Measurements from ENCODE around the gene ERBB4. TPM values are rescaled to one million over a fixed set of nuclear protein-coding genes. Genes with fewer than 3 reads are reported as not detected.

The ERBB4 gene
- total and polyA plus RNA-seq, 7 experiments from 2014 or later: not detected

GRCh38 chr2:211690736-211691135 is 847.9 kb downstream of the ERBB4 start:
- no peaks in the 10 kb centered on the region for H3K27me3 ChIP-seq (ENCODE audit: control insufficient read depth in 2 of 2, insufficient read depth in 2 of 2, low read length in 2 of 2)
- H3K4me1 Mint-ChIP-seq: no peaks in the 10 kb centered on the region
- no peak overlapping the region for H3K27ac ChIP-seq (ENCODE audit: low read depth, low read length)
- H3K4me3 ChIP-seq (ENCODE audit: low read length): no peak overlapping the region
- H3K4me1 ChIP-seq (ENCODE audit: control insufficient read depth in 2 of 2, insufficient read depth in 2 of 2, low read length in 2 of 2): no peaks in the 10 kb centered on the region
- H3K36me3 Mint-ChIP-seq: no peaks in the 10 kb centered on the region
- H3K27ac Mint-ChIP-seq: no peak overlapping the region
- no peak overlapping the region for H3K4me3 Mint-ChIP-seq
- H3K27me3 Mint-ChIP-seq: no peaks in the 10 kb centered on the region
- POLR2A ChIA-PET: no interaction called here
- no peaks in the 10 kb centered on the region for H3K36me3 ChIP-seq (ENCODE audit: control insufficient read depth in 2 of 3, insufficient read depth in 3 of 3, low read length in 3 of 3)
- H3K9me3 Mint-ChIP-seq: peaks cover 2 to 23% (median 11%) of the 10 kb centered on the region in 11 donors
- intact Hi-C loops (cut with micrococcal nuclease): no loop called here
- CTCF ChIA-PET: no interaction called here
- H3K9me3 ChIP-seq (ENCODE audit: control insufficient read depth in 2 of 3, low read length in 3 of 3): no peaks in the 10 kb centered on the region
- ATAC-seq (no peak), DNase-seq (no peak)

GRCh38 chr2:211688196-211688595 is 850.4 kb downstream of the ERBB4 start:
- H3K27ac ChIP-seq (ENCODE audit: low read depth, low read length): no peak overlapping the region
- H3K4me1 Mint-ChIP-seq: no peaks in the 10 kb centered on the region
- H3K9me3 ChIP-seq (ENCODE audit: control insufficient read depth in 2 of 3, low read length in 3 of 3): no peaks in the 10 kb centered on the region
- H3K4me3 ChIP-seq (ENCODE audit: low read length): no peak overlapping the region
- intact Hi-C loops (cut with micrococcal nuclease): no loop called here
- H3K27me3 ChIP-seq (ENCODE audit: control insufficient read depth in 2 of 2, insufficient read depth in 2 of 2, low read length in 2 of 2): no peaks in the 10 kb centered on the region
- DNase-seq (no peak), ATAC-seq (no peak)
- H3K36me3 ChIP-seq (ENCODE audit: control insufficient read depth in 2 of 3, insufficient read depth in 3 of 3, low read length in 3 of 3): no peaks in the 10 kb centered on the region
- no peak overlapping the region for H3K27ac Mint-ChIP-seq
- H3K4me3 Mint-ChIP-seq: no peak overlapping the region
- peaks cover 2 to 46% (median 16%) of the 10 kb centered on the region in 11 donors for H3K9me3 Mint-ChIP-seq
- no peaks in the 10 kb centered on the region for H3K27me3 Mint-ChIP-seq
- peaks cover 0 to 6% (median 0%) of the 10 kb centered on the region in 5 donors for H3K36me3 Mint-ChIP-seq
- CTCF ChIA-PET: no interaction called here
- no peaks in the 10 kb centered on the region for H3K4me1 ChIP-seq (ENCODE audit: control insufficient read depth in 2 of 2, insufficient read depth in 2 of 2, low read length in 2 of 2)
- POLR2A ChIA-PET: interaction anchor here (0.7 kb wide), 1 partner anchor 117 kb away, joined by 3 read pairs; no protein-coding TSS in a partner anchor

DNA sequence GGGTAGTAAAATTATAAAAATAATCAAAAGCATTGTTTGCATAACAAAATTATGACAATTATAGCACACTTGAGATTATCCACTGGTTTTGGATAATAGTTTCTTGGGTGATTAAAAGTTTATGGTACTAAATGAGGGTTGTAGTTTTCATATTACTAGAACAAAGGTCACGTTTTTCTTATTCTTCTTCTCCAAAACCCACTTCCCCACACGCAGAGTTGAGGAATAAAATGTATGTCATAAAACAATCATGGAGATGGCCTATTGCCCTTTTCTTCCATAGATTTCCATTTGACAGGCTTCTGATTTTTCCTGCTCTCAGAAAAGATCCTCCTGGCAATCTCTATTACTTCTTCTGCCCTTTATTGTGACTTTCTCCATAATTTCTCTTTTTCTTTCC is 863.9 kb downstream of the ERBB4 start:
- Histone ChIP-seq H3K36me3 (ENCODE audit: control insufficient read depth in 2 of 3, insufficient read depth in 3 of 3, low read length in 3 of 3) (no peaks in the 10 kb centered on the region), H3K4me1 (ENCODE audit: control insufficient read depth in 2 of 2, insufficient read depth in 2 of 2, low read length in 2 of 2) (no peaks in the 10 kb centered on the region), H3K27me3 (ENCODE audit: control insufficient read depth in 2 of 2, insufficient read depth in 2 of 2, low read length in 2 of 2) (no peaks in the 10 kb centered on the region), H3K27ac (ENCODE audit: low read depth, low read length) (no peak overlapping the region), H3K9me3 (ENCODE audit: control insufficient read depth in 2 of 3, low read length in 3 of 3) (no peaks in the 10 kb centered on the region), H3K4me3 (ENCODE audit: low read length) (no peak overlapping the region)
- Mint-ChIP-seq H3K4me3 (no peak overlapping the region), H3K36me3 (no peaks in the 10 kb centered on the region), H3K4me1 (no peaks in the 10 kb centered on the region), H3K27me3 (no peaks in the 10 kb centered on the region), H3K9me3 (peaks cover 0 to 5% (median 0%) of the 10 kb centered on the region in 11 donors), H3K27ac (no peak overlapping the region)
- ATAC-seq (no peak), DNase-seq (no peak)
- CTCF ChIA-PET: no interaction called here
- POLR2A ChIA-PET: no interaction called here
- intact Hi-C loops (cut with micrococcal nuclease): no loop called here

- Mint-ChIP-seq H3K27me3 (no peaks in the 10 kb centered on the region), H3K9me3 (peaks cover 0 to 5% (median 0%) of the 10 kb centered on the region in 11 donors), H3K27ac (no peak overlapping the region), H3K36me3 (no peaks in the 10 kb centered on the region), H3K4me3 (no peak overlapping the region), H3K4me1 (no peaks in the 10 kb centered on the region)
- intact Hi-C loops (cut with micrococcal nuclease): no loop called here
- H3K9me3 ChIP-seq (ENCODE audit: control insufficient read depth in 2 of 3, low read length in 3 of 3): no peaks in the 10 kb centered on the region
- DNase-seq (no peak), ATAC-seq (no peak)
- POLR2A ChIA-PET: no interaction called here
- H3K27me3 ChIP-seq (ENCODE audit: control insufficient read depth in 2 of 2, insufficient read depth in 2 of 2, low read length in 2 of 2): no peaks in the 10 kb centered on the region
- CTCF ChIA-PET: no interaction called here
- H3K4me3 ChIP-seq (ENCODE audit: low read length): no peak overlapping the region
- no peak overlapping the region for H3K27ac ChIP-seq (ENCODE audit: low read depth, low read length)
- no peaks in the 10 kb centered on the region for H3K4me1 ChIP-seq (ENCODE audit: control insufficient read depth in 2 of 2, insufficient read depth in 2 of 2, low read length in 2 of 2)
- H3K36me3 ChIP-seq (ENCODE audit: control insufficient read depth in 2 of 3, insufficient read depth in 3 of 3, low read length in 3 of 3): no peaks in the 10 kb centered on the region
Observed at GRCh38 chr2:211673133-211673905, 865.3 kb downstream of the ERBB4 start.

GRCh38 chr2:211671977-211672376 is 866.6 kb downstream of the ERBB4 start:
- no peak overlapping the region for H3K4me3 Mint-ChIP-seq
- no peaks in the 10 kb centered on the region for H3K4me1 ChIP-seq (ENCODE audit: control insufficient read depth in 2 of 2, insufficient read depth in 2 of 2, low read length in 2 of 2)
- H3K9me3 ChIP-seq (ENCODE audit: control insufficient read depth in 2 of 3, low read length in 3 of 3): no peaks in the 10 kb centered on the region
- no peaks in the 10 kb centered on the region for H3K27me3 Mint-ChIP-seq
- DNase-seq (no peak), ATAC-seq (no peak)
- peaks cover 0 to 5% (median 0%) of the 10 kb centered on the region in 11 donors for H3K9me3 Mint-ChIP-seq
- H3K4me3 ChIP-seq (ENCODE audit: low read length): no peak overlapping the region
- no peaks in the 10 kb centered on the region for H3K27me3 ChIP-seq (ENCODE audit: control insufficient read depth in 2 of 2, insufficient read depth in 2 of 2, low read length in 2 of 2)
- H3K36me3 ChIP-seq (ENCODE audit: control insufficient read depth in 2 of 3, insufficient read depth in 3 of 3, low read length in 3 of 3): no peaks in the 10 kb centered on the region
- no peak overlapping the region for H3K27ac Mint-ChIP-seq
- POLR2A ChIA-PET: no interaction called here
- intact Hi-C loops (cut with micrococcal nuclease): no loop called here
- CTCF ChIA-PET: no interaction called here
- no peaks in the 10 kb centered on the region for H3K4me1 Mint-ChIP-seq
- no peaks in the 10 kb centered on the region for H3K36me3 Mint-ChIP-seq
- no peak overlapping the region for H3K27ac ChIP-seq (ENCODE audit: low read depth, low read length)

GRCh38 chr2:211665299-211665698 is 873.3 kb downstream of the ERBB4 start:
- no peaks in the 10 kb centered on the region for H3K27me3 Mint-ChIP-seq
- Histone ChIP-seq H3K4me1 (ENCODE audit: control insufficient read depth in 2 of 2, insufficient read depth in 2 of 2, low read length in 2 of 2) (no peaks in the 10 kb centered on the region), H3K27me3 (ENCODE audit: control insufficient read depth in 2 of 2, insufficient read depth in 2 of 2, low read length in 2 of 2) (no peaks in the 10 kb centered on the region), H3K4me3 (ENCODE audit: low read length) (no peak overlapping the region), H3K9me3 (ENCODE audit: control insufficient read depth in 2 of 3, low read length in 3 of 3) (no peaks in the 10 kb centered on the region), H3K27ac (ENCODE audit: low read depth, low read length) (no peak overlapping the region), H3K36me3 (ENCODE audit: control insufficient read depth in 2 of 3, insufficient read depth in 3 of 3, low read length in 3 of 3) (no peaks in the 10 kb centered on the region)
- H3K4me3 Mint-ChIP-seq: no peak overlapping the region
- no peaks in the 10 kb centered on the region for H3K36me3 Mint-ChIP-seq
- intact Hi-C loops (cut with micrococcal nuclease): no loop called here
- POLR2A ChIA-PET: no interaction called here
- H3K4me1 Mint-ChIP-seq: no peaks in the 10 kb centered on the region
- H3K27ac Mint-ChIP-seq: no peak overlapping the region
- CTCF ChIA-PET: no interaction called here
- DNase-seq: no peak
- no peak for ATAC-seq
- peaks cover 0 to 9% (median 2%) of the 10 kb centered on the region in 11 donors for H3K9me3 Mint-ChIP-seq

DNA sequence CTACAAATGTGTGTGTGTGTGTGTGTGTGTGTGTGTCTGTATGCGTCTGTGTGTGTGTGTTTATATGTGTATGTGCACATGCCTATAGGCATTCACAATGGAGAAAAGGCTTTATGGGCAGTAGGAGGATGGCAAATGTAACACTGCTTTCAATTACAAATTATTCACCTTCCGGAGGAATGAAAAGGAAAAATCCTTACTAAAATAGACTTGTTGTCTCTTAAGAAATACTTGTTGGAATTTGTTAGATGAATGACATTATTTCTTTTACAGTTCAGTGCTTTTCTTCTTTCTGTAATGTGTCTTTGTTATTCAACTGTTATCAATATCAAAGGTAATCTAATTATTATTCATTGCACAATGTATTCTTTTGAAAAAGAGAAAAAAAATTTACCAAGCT is 874.3 kb downstream of the ERBB4 start:
- CTCF ChIA-PET: no interaction called here
- ATAC-seq (no peak), DNase-seq (no peak)
- Mint-ChIP-seq H3K9me3 (peaks cover 0 to 18% (median 2%) of the 10 kb centered on the region in 11 donors), H3K4me1 (no peaks in the 10 kb centered on the region), H3K4me3 (no peak overlapping the region), H3K27me3 (no peaks in the 10 kb centered on the region), H3K36me3 (no peaks in the 10 kb centered on the region), H3K27ac (no peak overlapping the region)
- Histone ChIP-seq H3K4me1 (ENCODE audit: control insufficient read depth in 2 of 2, insufficient read depth in 2 of 2, low read length in 2 of 2) (no peaks in the 10 kb centered on the region), H3K27me3 (ENCODE audit: control insufficient read depth in 2 of 2, insufficient read depth in 2 of 2, low read length in 2 of 2) (no peaks in the 10 kb centered on the region), H3K9me3 (ENCODE audit: control insufficient read depth in 2 of 3, low read length in 3 of 3) (no peaks in the 10 kb centered on the region), H3K36me3 (ENCODE audit: control insufficient read depth in 2 of 3, insufficient read depth in 3 of 3, low read length in 3 of 3) (no peaks in the 10 kb centered on the region), H3K4me3 (ENCODE audit: low read length) (no peak overlapping the region), H3K27ac (ENCODE audit: low read depth, low read length) (no peak overlapping the region)
- POLR2A ChIA-PET: no interaction called here
- intact Hi-C loops (cut with micrococcal nuclease): no loop called here
